ENCODE data around the gene OR2AG2.

OR2AG2 gene

GRCh38 chr11:6780829-6781228, 9.1 kb upstream of the OR2AG2 start:
- Histone ChIP-seq H3K9ac (ENCODE audit: low read length) (no peak overlapping the region), H3K4me3 (ENCODE audit: low read depth, low read length) (no peak overlapping the region), H3K27me3 (ENCODE audit: control insufficient read depth, insufficient read depth, low read length) (no peaks in the 10 kb centered on the region; the same call in 1 of the 2 replicates), H3K36me3 (ENCODE audit: control insufficient read depth, insufficient read depth, low read length) (no peaks in the 10 kb centered on the region), H3K9me3 (ENCODE audit: control insufficient read depth, insufficient read depth, low read depth, low read length) (no peaks in the 10 kb centered on the region), H3K27ac (ENCODE audit: low read depth, low read length) (no peak overlapping the region), H3K4me1 (ENCODE audit: control insufficient read depth, insufficient read depth, low read length) (no peaks in the 10 kb centered on the region)

- Histone ChIP-seq H3K9ac (ENCODE audit: low read length) (no peak overlapping the region), H3K27me3 (ENCODE audit: control insufficient read depth, insufficient read depth, low read length) (no peaks in the 10 kb centered on the region), H3K4me1 (ENCODE audit: control insufficient read depth, insufficient read depth, low read length) (no peaks in the 10 kb centered on the region), H3K36me3 (ENCODE audit: control insufficient read depth, insufficient read depth, low read length) (no peaks in the 10 kb centered on the region), H3K27ac (ENCODE audit: low read depth, low read length) (no peak overlapping the region), H3K9me3 (ENCODE audit: control insufficient read depth, insufficient read depth, low read depth, low read length) (no peaks in the 10 kb centered on the region), H3K4me3 (ENCODE audit: low read depth, low read length) (no peak overlapping the region)
Measured at GRCh38 chr11:6778518-6778917, 6.7 kb upstream of the OR2AG2 start.

- no peaks in the 10 kb centered on the region for H3K4me1 ChIP-seq (ENCODE audit: control insufficient read depth, insufficient read depth, low read length)
- H3K9ac ChIP-seq (ENCODE audit: low read length), result no peak overlapping the region
- H3K36me3 ChIP-seq (ENCODE audit: control insufficient read depth, insufficient read depth, low read length), result no peaks in the 10 kb centered on the region
- H3K9me3 ChIP-seq (ENCODE audit: control insufficient read depth, insufficient read depth, low read depth, low read length), result no peaks in the 10 kb centered on the region
- H3K4me3 ChIP-seq (ENCODE audit: low read depth, low read length), result no peak overlapping the region
- no peak overlapping the region for H3K27ac ChIP-seq (ENCODE audit: low read depth, low read length)
- H3K27me3 ChIP-seq (ENCODE audit: control insufficient read depth, insufficient read depth, low read length), result no peaks in the 10 kb centered on the region
Measured at GRCh38 chr11:6757373-6757967, 14.3 kb downstream of the OR2AG2 start.

- no peaks in the 10 kb centered on the region for H3K36me3 ChIP-seq (ENCODE audit: control insufficient read depth, insufficient read depth, low read length)
- no peak overlapping the region for H3K9ac ChIP-seq (ENCODE audit: low read length)
Measured at GRCh38 chr11:6755953-6756347, 15.8 kb downstream of the OR2AG2 start.

GRCh38 chr11:6755303-6755952, 16.3 kb downstream of the OR2AG2 start:
- H3K36me3 ChIP-seq (ENCODE audit: control insufficient read depth, insufficient read depth, low read length), result no peaks in the 10 kb centered on the region
- no peak overlapping the region for H3K9ac ChIP-seq (ENCODE audit: low read length)
- no peak overlapping the region for H3K4me3 ChIP-seq (ENCODE audit: low read depth, low read length)
- no peaks in the 10 kb centered on the region for H3K9me3 ChIP-seq (ENCODE audit: control insufficient read depth, insufficient read depth, low read depth, low read length)
- no peak overlapping the region for H3K27ac ChIP-seq (ENCODE audit: low read depth, low read length)
- no peaks in the 10 kb centered on the region for H3K27me3 ChIP-seq (ENCODE audit: control insufficient read depth, insufficient read depth, low read length)
- no peaks in the 10 kb centered on the region for H3K4me1 ChIP-seq (ENCODE audit: control insufficient read depth, insufficient read depth, low read length)

More at GRCh38 chr11:6755953-6756347, 15.8 kb downstream of the OR2AG2 start:
- Histone ChIP-seq H3K27me3 (ENCODE audit: control insufficient read depth, insufficient read depth, low read length) (no peaks in the 10 kb centered on the region), H3K9me3 (ENCODE audit: control insufficient read depth, insufficient read depth, low read depth, low read length) (no peaks in the 10 kb centered on the region), H3K4me3 (ENCODE audit: low read depth, low read length) (no peak overlapping the region), H3K27ac (ENCODE audit: low read depth, low read length) (no peak overlapping the region), H3K4me1 (ENCODE audit: control insufficient read depth, insufficient read depth, low read length) (no peaks in the 10 kb centered on the region)

GRCh38 chr11:6747097-6747668, 24.6 kb downstream of the OR2AG2 start:
- no peak overlapping the region for H3K27ac ChIP-seq (ENCODE audit: low read depth, low read length)
- no peaks in the 10 kb centered on the region for H3K36me3 ChIP-seq (ENCODE audit: control insufficient read depth, insufficient read depth, low read length)
- H3K9me3 ChIP-seq (ENCODE audit: control insufficient read depth, insufficient read depth, low read depth, low read length), result no peaks in the 10 kb centered on the region
- H3K9ac ChIP-seq (ENCODE audit: low read length), result no peak overlapping the region
- H3K27me3 ChIP-seq (ENCODE audit: control insufficient read depth, insufficient read depth, low read length), result no peaks in the 10 kb centered on the region
- no peaks in the 10 kb centered on the region for H3K4me1 ChIP-seq (ENCODE audit: control insufficient read depth, insufficient read depth, low read length)
- no peak overlapping the region for H3K4me3 ChIP-seq (ENCODE audit: low read depth, low read length)

- H3K27me3 ChIP-seq (ENCODE audit: control insufficient read depth, insufficient read depth, low read length), result no peaks in the 10 kb centered on the region
- H3K4me1 ChIP-seq (ENCODE audit: control insufficient read depth, insufficient read depth, low read length), result no peaks in the 10 kb centered on the region
- no peak overlapping the region for H3K9ac ChIP-seq (ENCODE audit: low read length)
- H3K36me3 ChIP-seq (ENCODE audit: control insufficient read depth, insufficient read depth, low read length), result no peaks in the 10 kb centered on the region
- no peak overlapping the region for H3K27ac ChIP-seq (ENCODE audit: low read depth, low read length)
- H3K9me3 ChIP-seq (ENCODE audit: control insufficient read depth, insufficient read depth, low read depth, low read length), result no peaks in the 10 kb centered on the region
- no peak overlapping the region for H3K4me3 ChIP-seq (ENCODE audit: low read depth, low read length)
Measured at GRCh38 chr11:6746626-6747025, 25.1 kb downstream of the OR2AG2 start.

- H3K27ac ChIP-seq (ENCODE audit: low read depth, low read length), result no peak overlapping the region
- no peaks in the 10 kb centered on the region for H3K4me1 ChIP-seq (ENCODE audit: control insufficient read depth, insufficient read depth, low read length)
- no peaks in the 10 kb centered on the region for H3K9me3 ChIP-seq (ENCODE audit: control insufficient read depth, insufficient read depth, low read depth, low read length)
- H3K9ac ChIP-seq (ENCODE audit: low read length), result no peak overlapping the region
- no peaks in the 10 kb centered on the region for H3K27me3 ChIP-seq (ENCODE audit: control insufficient read depth, insufficient read depth, low read length)
- no peak overlapping the region for H3K4me3 ChIP-seq (ENCODE audit: low read depth, low read length)
- no peaks in the 10 kb centered on the region for H3K36me3 ChIP-seq (ENCODE audit: control insufficient read depth, insufficient read depth, low read length)
Measured at GRCh38 chr11:6746086-6746618, 25.6 kb downstream of the OR2AG2 start.

GRCh38 chr11:6745465-6746015, 26.2 kb downstream of the OR2AG2 start:
- no peaks in the 10 kb centered on the region for H3K9me3 ChIP-seq (ENCODE audit: control insufficient read depth, insufficient read depth, low read depth, low read length)
- no peak overlapping the region for H3K4me3 ChIP-seq (ENCODE audit: low read depth, low read length)
- H3K9ac ChIP-seq (ENCODE audit: low read length), result no peak overlapping the region
- no peaks in the 10 kb centered on the region for H3K27me3 ChIP-seq (ENCODE audit: control insufficient read depth, insufficient read depth, low read length)
- H3K4me1 ChIP-seq (ENCODE audit: control insufficient read depth, insufficient read depth, low read length), result no peaks in the 10 kb centered on the region
- H3K27ac ChIP-seq (ENCODE audit: low read depth, low read length), result no peak overlapping the region
- H3K36me3 ChIP-seq (ENCODE audit: control insufficient read depth, insufficient read depth, low read length), result no peaks in the 10 kb centered on the region

GRCh38 chr11:6745018-6745417, 26.8 kb downstream of the OR2AG2 start:
- H3K4me3 ChIP-seq (ENCODE audit: low read depth, low read length), result no peak overlapping the region
- no peak overlapping the region for H3K27ac ChIP-seq (ENCODE audit: low read depth, low read length)
- H3K27me3 ChIP-seq (ENCODE audit: control insufficient read depth, insufficient read depth, low read length), result no peaks in the 10 kb centered on the region
- no peak overlapping the region for H3K9ac ChIP-seq (ENCODE audit: low read length)
- no peaks in the 10 kb centered on the region for H3K9me3 ChIP-seq (ENCODE audit: control insufficient read depth, insufficient read depth, low read depth, low read length)
- H3K4me1 ChIP-seq (ENCODE audit: control insufficient read depth, insufficient read depth, low read length), result no peaks in the 10 kb centered on the region
- no peaks in the 10 kb centered on the region for H3K36me3 ChIP-seq (ENCODE audit: control insufficient read depth, insufficient read depth, low read length)

- H3K9me3 ChIP-seq (ENCODE audit: control insufficient read depth, insufficient read depth, low read depth, low read length), result no peaks in the 10 kb centered on the region
- H3K27me3 ChIP-seq (ENCODE audit: control insufficient read depth, insufficient read depth, low read length), result no peaks in the 10 kb centered on the region
- H3K4me3 ChIP-seq (ENCODE audit: low read depth, low read length), result no peak overlapping the region
- H3K27ac ChIP-seq (ENCODE audit: low read depth, low read length), result no peak overlapping the region
- H3K9ac ChIP-seq (ENCODE audit: low read length), result no peak overlapping the region
- no peaks in the 10 kb centered on the region for H3K4me1 ChIP-seq (ENCODE audit: control insufficient read depth, insufficient read depth, low read length)
- H3K36me3 ChIP-seq (ENCODE audit: control insufficient read depth, insufficient read depth, low read length), result no peaks in the 10 kb centered on the region
Measured at GRCh38 chr11:6742260-6742659, 29.5 kb downstream of the OR2AG2 start.

Measured in HUES6 (cell line).